Stimulated activated CD8-positive, alpha-beta memory T cell treated with anti-CD3 and anti-CD28 coated beads, Interleukin-15, amount 100 ng/mL, for 1 hour (primary cell): ENCODE results near the gene DMAC2.
"Not testable (repeated sequence)": the region's sequence is repeated elsewhere in the genome, so short reads cannot be mapped to it uniquely, and the experiment has no call there.

Experiments
- DNase-seq: peaks from one replicate; pipeline ENCODE4 v3.0.0-alpha.2; 2020; ENCODE audit warnings: low read depth

Gene DMAC2

DNA sequence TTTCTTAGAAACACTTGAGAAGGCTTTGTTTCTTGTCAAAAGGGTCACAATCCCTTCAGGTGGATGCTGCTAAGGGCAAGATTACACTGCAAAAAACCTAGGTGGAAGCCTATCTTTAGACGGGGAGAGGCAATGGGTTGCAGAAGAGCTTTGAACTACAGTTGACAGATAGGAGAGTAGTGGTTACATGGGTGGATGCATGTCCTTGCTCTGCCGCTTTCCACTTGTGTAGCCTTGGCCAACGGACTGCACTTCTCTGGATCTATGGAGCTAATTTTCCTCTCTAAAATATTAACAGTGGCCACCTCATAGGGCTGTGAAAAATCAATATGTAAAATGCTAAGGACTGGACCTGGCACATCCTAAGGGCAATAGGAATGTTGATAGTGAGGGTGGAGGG, 41.1 kb downstream of the DMAC2 start:
- DNase-seq, result no peak

DNA sequence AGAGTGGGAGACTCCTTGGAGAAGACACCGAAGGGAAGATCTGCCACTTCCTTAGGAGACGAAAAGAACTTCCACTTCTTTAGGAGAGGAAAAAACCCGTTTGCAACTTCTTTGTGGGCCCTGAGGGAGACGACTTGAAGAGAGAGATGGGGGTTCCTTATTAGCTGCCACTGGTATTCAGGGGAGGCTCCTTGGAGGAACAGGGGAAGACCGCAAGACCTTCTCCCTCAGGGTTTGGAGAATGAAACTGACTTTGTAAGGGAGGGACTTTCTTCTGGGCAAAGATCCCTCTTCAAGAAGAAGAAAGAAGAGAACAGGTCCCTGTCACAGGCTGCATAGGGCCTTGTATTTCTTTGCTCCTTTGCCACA, 41.7 kb downstream of the DMAC2 start:
- DNase-seq, result no peak

DNA sequence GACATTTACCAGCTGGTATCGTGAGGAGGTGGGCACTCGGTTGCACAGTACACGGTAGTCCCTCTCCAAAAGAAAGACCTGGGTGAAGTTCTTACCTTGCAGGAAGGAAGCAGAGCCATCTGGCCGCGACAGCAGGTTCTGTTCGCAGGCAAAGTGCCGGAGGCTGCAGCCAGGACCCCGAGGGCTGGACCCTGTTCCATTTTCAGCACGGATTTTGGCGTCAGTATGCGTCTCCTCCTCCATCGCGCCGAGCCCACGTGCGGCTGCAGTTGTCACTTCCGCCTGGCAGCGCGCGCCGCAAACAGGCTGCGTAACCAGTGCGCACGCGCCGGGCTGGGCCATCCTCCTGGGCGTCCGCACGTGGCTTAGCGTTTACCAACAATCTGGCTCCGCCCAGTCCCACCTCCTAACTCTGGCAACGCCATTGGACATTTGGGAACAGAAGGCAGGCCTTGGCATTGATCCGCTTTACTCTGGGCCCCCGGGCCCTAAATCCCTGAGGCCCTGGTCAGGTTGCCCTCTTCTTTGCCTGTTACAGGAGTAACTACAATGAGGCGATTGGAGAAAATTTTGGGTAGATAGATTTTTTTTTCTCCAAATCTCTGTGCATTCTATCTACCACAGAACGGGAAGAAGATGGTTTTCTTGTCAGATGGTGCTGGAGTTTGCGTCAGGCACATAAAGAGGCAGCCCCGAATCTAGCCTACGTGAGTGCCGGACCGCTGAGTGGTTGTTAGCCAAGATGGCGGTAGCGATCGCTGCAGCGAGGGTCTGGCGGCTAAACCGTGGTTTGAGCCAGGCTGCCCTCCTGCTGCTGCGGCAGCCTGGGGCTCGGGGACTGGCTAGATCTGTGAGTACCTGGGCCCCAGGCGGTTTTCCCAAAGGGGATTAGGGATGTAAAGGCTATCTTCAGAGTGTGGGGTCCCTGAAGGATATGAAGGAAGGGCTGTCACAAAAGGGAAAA, 42.3 kb downstream of the DMAC2 start, which contains the start of the genes BCKDHA and EXOSC5:
Gene BCKDHA (plus strand): TSS at position 733 of the 964 bp plus-strand sequence. CDS start 10 bp downstream, at position 743.
Gene EXOSC5 (minus strand): TSS at position 274 of the 964 bp plus-strand sequence. CDS start 31 bp downstream, at position 243.
- DNase-seq, result peak; percentile 96

DNA sequence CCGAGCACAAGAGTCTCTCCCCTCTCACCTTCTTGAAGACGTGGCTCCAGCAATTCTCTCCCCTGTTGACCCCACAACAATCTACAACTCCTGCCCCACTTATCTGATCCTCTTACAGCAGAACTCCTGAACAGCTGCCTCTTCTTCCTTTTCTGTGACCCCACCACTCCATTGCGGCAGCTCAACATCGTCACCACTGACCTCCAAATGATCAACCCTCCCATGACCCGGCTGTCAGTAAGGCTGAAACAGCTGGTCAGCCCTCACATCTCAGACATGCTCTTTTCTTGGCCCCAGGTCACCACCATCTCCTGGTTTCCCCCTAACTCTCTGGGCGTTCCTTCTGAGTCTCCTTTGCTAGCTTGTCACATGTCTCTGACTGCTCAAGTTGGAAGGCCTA, 44.4 kb downstream of the DMAC2 start:
- no peak for DNase-seq

DNA sequence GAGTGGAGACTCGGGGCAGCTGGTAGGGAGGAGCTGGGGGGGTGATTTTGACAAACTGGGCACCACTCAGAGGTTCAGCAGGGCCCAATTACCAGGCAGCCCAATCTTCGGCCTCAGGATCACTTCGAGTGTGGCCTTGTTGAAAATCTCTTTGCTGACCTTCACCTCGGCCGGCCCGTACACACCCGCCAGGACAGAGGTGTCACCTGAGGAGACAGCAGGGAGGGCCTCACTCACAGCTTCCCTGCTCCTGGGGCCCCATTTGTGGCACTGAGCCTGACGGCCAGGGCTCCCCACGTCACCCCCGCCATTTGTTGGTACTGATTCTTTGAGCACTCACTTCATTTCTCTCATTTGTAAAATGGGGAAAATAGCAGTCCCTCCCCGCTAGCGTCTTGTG, 46.9 kb downstream of the DMAC2 start:
- DNase-seq, result no peak

DNA sequence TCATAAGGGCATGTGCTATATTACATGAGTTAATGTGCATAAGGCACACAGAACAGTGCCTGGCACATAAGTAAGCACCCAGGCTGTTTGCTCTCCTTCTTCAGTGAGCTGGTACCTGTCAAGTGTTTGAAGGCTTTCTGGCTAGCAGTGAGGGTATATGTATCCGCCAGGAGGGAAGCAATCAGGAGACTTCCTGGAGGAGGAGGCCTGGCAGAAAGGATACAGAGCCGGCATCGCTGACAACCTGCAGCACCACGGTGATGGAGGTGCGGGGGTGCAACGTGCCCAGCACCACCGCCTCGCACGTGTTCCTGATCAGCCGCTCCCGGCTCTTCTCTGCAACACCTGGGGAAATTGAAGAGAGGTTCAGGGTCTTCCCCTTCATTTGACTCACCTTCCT, 48.1 kb downstream of the DMAC2 start:
- no peak for DNase-seq

DNA sequence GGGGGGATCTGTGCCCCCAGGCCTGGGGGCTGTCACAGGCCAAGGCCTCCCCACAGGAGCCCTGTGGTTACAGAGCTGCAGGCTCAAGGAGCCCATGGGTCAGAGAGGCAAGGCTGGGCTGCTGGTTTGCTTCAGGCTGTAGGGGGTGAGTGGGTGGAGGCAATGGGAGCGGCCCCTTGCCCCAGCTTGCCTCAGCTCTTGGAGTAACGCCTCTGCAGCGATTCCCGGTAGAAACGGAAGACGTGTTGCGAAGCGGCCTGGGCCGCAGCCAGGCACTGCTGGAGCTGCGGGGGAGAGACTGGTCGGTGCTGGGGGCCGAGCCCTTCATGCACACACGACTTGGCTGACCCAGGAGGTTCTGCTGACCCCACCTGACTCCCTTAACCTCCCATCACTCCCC, 53.3 kb downstream of the DMAC2 start:
- DNase-seq, result no peak

DNA sequence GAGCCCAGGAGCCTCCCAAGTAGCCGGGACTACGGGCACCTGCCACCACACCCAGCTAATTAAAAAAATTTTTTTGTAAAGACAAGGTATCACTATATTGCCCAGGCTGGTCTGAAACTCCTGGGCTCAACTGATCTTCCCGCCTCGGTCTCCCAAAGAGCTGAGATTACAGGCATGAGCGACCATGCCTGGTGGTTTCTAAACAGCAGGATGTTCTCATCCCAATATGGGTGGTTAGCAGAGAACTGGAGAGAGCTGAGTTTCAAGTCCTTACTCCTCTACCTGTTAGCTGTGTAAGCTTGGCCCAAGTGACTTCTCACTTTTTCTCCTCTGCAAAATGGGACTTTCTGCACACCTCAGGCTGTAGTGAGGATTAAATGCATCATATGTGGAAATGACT, 55.4 kb downstream of the DMAC2 start:
- no peak for DNase-seq

DNA sequence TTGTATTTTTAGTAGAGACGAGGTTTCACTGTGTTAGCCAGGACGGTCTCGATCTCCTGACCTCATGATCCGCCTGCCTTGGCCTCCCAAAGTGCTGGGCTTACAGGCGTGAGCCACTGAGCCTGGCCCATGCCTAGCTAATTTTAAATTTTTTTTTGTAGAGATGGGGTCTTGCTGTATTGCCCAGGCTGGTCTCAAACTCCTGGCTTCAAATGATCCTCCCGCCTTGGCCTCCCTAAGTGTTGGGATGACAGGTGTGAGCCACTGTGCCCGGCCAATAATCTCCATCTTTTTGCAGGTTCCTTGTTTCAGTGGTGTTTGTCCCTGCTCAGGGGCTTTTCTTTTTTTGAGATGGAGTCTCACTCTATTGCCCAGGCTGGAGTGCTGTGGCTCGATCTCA, 58.2 kb downstream of the DMAC2 start:
- DNase-seq, result not testable (repeated sequence)
